Measurements from ENCODE around the gene INTS14. TPM values are rescaled to one million over a fixed set of nuclear protein-coding genes. Genes with fewer than 3 reads are reported as not detected.

INTS14 gene
- total RNA-seq, 1 donor from 2014 or later = 28.7 TPM

GRCh38 chr15:65653341-65653740 lies 42.4 kb upstream of the INTS14 start:
- no peaks in the 10 kb centered on the region for H3K36me3 ChIP-seq (ENCODE audit: control insufficient read depth, insufficient read depth, low read length)
- DNase-seq (ENCODE audit: low read depth) (peak; percentile 72), FAIRE-seq (no peak)
- H3K27me3 ChIP-seq (ENCODE audit: control insufficient read depth, insufficient read depth, low read length) = no peaks in the 10 kb centered on the region
- no peak overlapping the region for H3K4me3 ChIP-seq (ENCODE audit: low read depth, low read length)
- no peak for TF ChIP-seq CTCF (IDR thresholded peaks at IDR 0.05; ENCODE audit: insufficient read depth, low read length, severe bottlenecking)

DNA sequence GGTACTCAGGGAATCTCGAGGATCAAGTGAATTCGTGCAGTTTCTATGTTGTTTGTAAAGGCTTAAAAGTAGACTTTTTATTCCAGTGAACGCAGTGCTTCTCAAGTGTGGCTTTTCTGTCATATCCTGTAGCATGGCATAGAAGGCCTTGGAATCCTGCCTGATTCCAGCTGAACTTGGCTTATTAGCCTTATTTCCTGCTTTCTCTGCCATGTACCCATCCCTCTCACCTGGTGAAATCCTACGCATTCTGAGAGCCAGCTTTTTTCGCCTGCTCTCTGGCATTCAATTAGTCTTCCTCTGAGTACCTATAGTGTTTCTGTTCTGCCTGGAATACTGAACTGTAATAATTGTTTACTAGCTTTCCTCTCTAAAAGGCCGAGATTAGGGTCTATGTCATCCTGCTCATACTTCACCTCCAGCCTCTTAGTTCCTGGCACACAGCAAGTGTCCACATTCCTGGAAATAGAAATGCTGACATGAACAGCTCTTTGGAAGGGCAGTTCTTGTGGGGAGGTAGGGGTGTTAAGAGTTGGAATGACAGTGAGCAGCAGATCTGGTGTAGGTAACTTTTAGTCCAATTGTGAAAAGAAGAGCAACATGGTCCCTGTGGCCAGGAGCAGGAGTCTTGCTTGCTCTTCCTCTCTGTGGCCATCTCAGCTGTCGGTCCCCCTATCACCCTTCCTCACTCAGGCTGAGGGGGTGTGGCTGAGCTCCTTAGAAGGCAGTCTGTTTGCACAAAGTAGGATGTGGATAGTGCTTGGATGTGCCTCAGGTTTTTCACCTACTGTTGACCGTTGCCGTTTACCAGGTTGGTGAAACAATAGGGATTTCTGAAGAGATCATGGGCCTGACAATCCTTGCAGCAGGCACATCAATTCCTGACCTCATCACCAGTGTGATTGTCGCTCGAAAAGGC lies 41.2 kb upstream of the INTS14 start:
- H3K27me3 ChIP-seq (ENCODE audit: control insufficient read depth, insufficient read depth, low read length) = no peaks in the 10 kb centered on the region
- no peak overlapping the region for H3K4me3 ChIP-seq (ENCODE audit: low read depth, low read length)
- DNase-seq (ENCODE audit: low read depth) = no peak
- FAIRE-seq = no peak
- no peak for TF ChIP-seq CTCF (IDR thresholded peaks at IDR 0.05; ENCODE audit: insufficient read depth, low read length, severe bottlenecking)
- no peaks in the 10 kb centered on the region for H3K36me3 ChIP-seq (ENCODE audit: control insufficient read depth, insufficient read depth, low read length)

- no peak for TF ChIP-seq CTCF (IDR thresholded peaks at IDR 0.05; ENCODE audit: insufficient read depth, low read length, severe bottlenecking)
- DNase-seq (ENCODE audit: low read depth) (no peak), FAIRE-seq (no peak)
- no peaks in the 10 kb centered on the region for H3K36me3 ChIP-seq (ENCODE audit: control insufficient read depth, insufficient read depth, low read length)
- no peak overlapping the region for H3K4me3 ChIP-seq (ENCODE audit: low read depth, low read length)
- H3K27me3 ChIP-seq (ENCODE audit: control insufficient read depth, insufficient read depth, low read length) = no peaks in the 10 kb centered on the region
These were observed 40.1 kb upstream of the INTS14 start for GRCh38 chr15:65651042-65651322.

GRCh38 chr15:65650312-65651041 lies 39.5 kb upstream of the INTS14 start:
- Histone ChIP-seq H3K4me3 (ENCODE audit: low read depth, low read length) (no peak overlapping the region), H3K36me3 (ENCODE audit: control insufficient read depth, insufficient read depth, low read length) (no peaks in the 10 kb centered on the region), H3K27me3 (ENCODE audit: control insufficient read depth, insufficient read depth, low read length) (no peaks in the 10 kb centered on the region)
- no peak for DNase-seq (ENCODE audit: low read depth)
- no peak for TF ChIP-seq CTCF (IDR thresholded peaks at IDR 0.05; ENCODE audit: insufficient read depth, low read length, severe bottlenecking)
- FAIRE-seq = peak; percentile 50

DNA sequence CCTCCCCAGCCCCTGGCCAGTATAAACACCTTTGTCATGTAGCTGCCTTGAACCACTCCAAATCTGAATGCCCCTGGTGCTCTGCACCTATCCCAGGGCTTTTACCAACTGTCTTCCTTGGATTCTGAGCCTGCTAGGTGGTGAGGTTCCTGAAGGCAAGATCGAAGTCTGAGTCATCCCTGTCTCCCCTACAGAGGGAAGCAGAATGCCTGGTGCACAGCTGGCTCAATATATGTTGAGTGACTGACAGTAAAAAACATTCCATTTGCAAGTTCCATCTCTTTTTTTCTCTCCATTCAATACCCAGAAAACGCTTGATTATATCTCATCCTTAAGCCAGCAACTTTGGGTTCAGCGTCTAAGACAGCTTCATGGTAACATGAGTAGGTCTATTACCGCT lies 35.6 kb upstream of the INTS14 start:
- DNase-seq (ENCODE audit: low read depth) (no peak), FAIRE-seq (no peak)
- no peak for TF ChIP-seq CTCF (IDR thresholded peaks at IDR 0.05; ENCODE audit: insufficient read depth, low read length, severe bottlenecking)
- no peaks in the 10 kb centered on the region for H3K36me3 ChIP-seq (ENCODE audit: control insufficient read depth, insufficient read depth, low read length)
- no peaks in the 10 kb centered on the region for H3K27me3 ChIP-seq (ENCODE audit: control insufficient read depth, insufficient read depth, low read length)
- no peak overlapping the region for H3K4me3 ChIP-seq (ENCODE audit: low read depth, low read length)

All from bronchial epithelial cell (primary cell).